HCT116 (cell line): Measurements from ENCODE around the gene MRPS33. TPM values are rescaled to one million over a fixed set of nuclear protein-coding genes. Genes with fewer than 3 reads are reported as not detected.

Experiments
- ATAC-seq: fragments of 200-7000 bp; cut with Tn5 transposase; 2 replicates; pipeline ENCODE4 v1.9.1; 2020; ENCODE audit warnings: mild to moderate bottlenecking, moderate library complexity
- BruUV-seq: library from RNA; stranded (reverse); fragments of 400-500 nt; replicated peaks from 2 replicates; lab custom pipeline; 2021; lab: Mats Ljungman, UMichigan
- CTCF ChIA-PET: fragments of 300-600 bp; sonication (Branson Sonifier 250); formaldehyde crosslinking; loops from one replicate; lab custom pipeline; 2021; ENCODE audit warnings: antibody characterized with exemption; lab: Charles Lee
- POLR2A ChIA-PET: fragments of 300-600, 350-600 bp; sonication (Branson Sonifier 250); formaldehyde crosslinking; loops from one replicate; lab custom pipeline; 2021; ENCODE audit warnings: antibody characterized with exemption; lab: Charles Lee
- RAD21 ChIA-PET, 2 experiments: fragments of 300-600 bp; sonication (Branson Sonifier 250); formaldehyde crosslinking; loops; one replicate each; lab custom pipeline; 2023; ENCODE audit warnings: low total read pairs in 2 of 2; ENCODE audit not compliant: uncharacterized antibody in 2 of 2, unreplicated experiment in 2 of 2, low non-redundant PET in 1 of 2; lab: Charles Lee
- DNase-seq: peaks from one replicate; pipeline ENCODE4 v3.0.0-alpha.2; 2010; ENCODE audit warnings: low read depth, low spot score
- H2AFZ ChIP-seq: fragments of 200-600 bp; shearing (Covaris generic), sonication (generic); 2 replicates; pipeline ENCODE4 v1.6.1; 2017; ENCODE audit warnings: low read depth, mixed run types, mixed read lengths, antibody characterized with exemption, low read length; ENCODE audit not compliant: poor library complexity, severe bottlenecking
- H3K27ac ChIP-seq: 2 replicates; pipeline ENCODE4 v1.5.1; 2012; ENCODE audit warnings: low read depth, low read length
- H3K27me3 ChIP-seq: fragments of 200-600 bp; sonication (generic); 2 replicates; pipeline ENCODE4 v1.6.1; 2016; ENCODE audit warnings: mixed run types, low read length, mixed read lengths; ENCODE audit not compliant: insufficient read depth
- H3K36me3 ChIP-seq, 2 experiments: fragments of 200-500 bp in 1 of 2; fragments of 200-600 bp in 1 of 2; sonication (Bioruptor generic) in 1 of 2; sonication (generic) in 1 of 2; 2 replicates each; pipeline versions ENCODE4 v1.5.1 to v1.6.1; 2014 to 2016; ENCODE audit warnings: low read length in 2 of 2, inconsistent platforms in 1 of 2, mixed read lengths in 1 of 2, mixed run types in 1 of 2; ENCODE audit not compliant: insufficient read depth in 2 of 2, control insufficient read depth in 1 of 2
- H3K4me1 ChIP-seq, 2 experiments: fragments of 200-600 bp in 1 of 2; sonication (generic) in 1 of 2; 2 replicates each; pipeline versions ENCODE4 v1.5.1 to v1.6.1; 2012 to 2017; ENCODE audit warnings: low read length in 2 of 2, inconsistent platforms in 1 of 2, mild to moderate bottlenecking in 1 of 2, mixed read lengths in 1 of 2, mixed run types in 1 of 2, moderate library complexity in 1 of 2; ENCODE audit not compliant: insufficient read depth in 2 of 2, control insufficient read depth in 1 of 2
- H3K4me2 ChIP-seq: fragments of 200-600 bp; sonication (generic); 2 replicates; pipeline ENCODE4 v1.6.1; 2017; ENCODE audit warnings: mixed run types, low read length, mixed read lengths
- H3K4me3 ChIP-seq, 2 experiments: fragments of 200-600 bp in 1 of 2; sonication (generic) in 1 of 2; replicated peaks in 1 of 2; 2 replicates each; pipeline ENCODE4 v1.5.1; 2011 to 2016; ENCODE audit warnings: low read length in 2 of 2, control low read depth in 1 of 2, low read depth in 1 of 2, mild to moderate bottlenecking in 1 of 2, mixed read lengths in 1 of 2, mixed run types in 1 of 2
- H3K79me2 ChIP-seq: fragments of 200-600 bp; sonication (generic); 2 replicates; pipeline ENCODE4 v1.6.1; 2017; ENCODE audit warnings: mild to moderate bottlenecking, mixed run types, low read length, moderate library complexity, mixed read lengths; ENCODE audit not compliant: insufficient read depth
- H3K9ac ChIP-seq: fragments of 200-600 bp; sonication (generic); 2 replicates; pipeline ENCODE4 v1.6.1; 2016; ENCODE audit warnings: low read length, mixed read lengths
- H3K9me2 ChIP-seq: fragments of 200-600 bp; sonication (generic), shearing (Covaris generic); 2 replicates; pipeline ENCODE4 v1.6.1; 2017; ENCODE audit warnings: mixed run types, mild to moderate bottlenecking, moderate library complexity; ENCODE audit not compliant: insufficient read depth
- H3K9me3 ChIP-seq, 2 experiments: fragments of 200-500 bp in 1 of 2; fragments of 200-600 bp in 1 of 2; sonication (Bioruptor generic) in 1 of 2; sonication (generic) in 1 of 2; 2 replicates each; pipeline ENCODE4 v1.6.1; 2014 to 2017; ENCODE audit warnings: low read length in 2 of 2, mixed read lengths in 2 of 2, inconsistent platforms in 1 of 2, low read depth in 1 of 2, mild to moderate bottlenecking in 1 of 2, mixed run types in 1 of 2, moderate library complexity in 1 of 2; ENCODE audit not compliant: control insufficient read depth in 1 of 2, insufficient read depth in 1 of 2
- H4K20me1 ChIP-seq: fragments of 200-600 bp; sonication (generic), shearing (Covaris generic); 2 replicates; pipeline ENCODE4 v1.6.1; 2017; ENCODE audit warnings: mixed run types, mild to moderate bottlenecking, moderate library complexity; ENCODE audit not compliant: insufficient read depth
- ATF3 ChIP-seq: IDR thresholded peaks from 2 replicates; pipeline ENCODE4 v1.6.1; 2012
- CEBPB ChIP-seq: IDR thresholded peaks from 2 replicates; pipeline ENCODE4 v1.6.1; 2012; ENCODE audit warnings: low read depth
- EGR1 ChIP-seq: IDR thresholded peaks from 2 replicates; pipeline ENCODE4 v1.6.1; 2012; ENCODE audit warnings: low read depth
- ELF1 ChIP-seq: IDR thresholded peaks from 2 replicates; pipeline ENCODE4 v1.6.1; 2012; ENCODE audit warnings: low read depth, borderline replicate concordance
- EZH2 ChIP-seq: fragments of 200-600 bp; sonication (generic); IDR thresholded peaks from 2 replicates; pipeline ENCODE4 v1.6.1; 2017; ENCODE audit warnings: antibody characterized with exemption, mixed run types
- MAX ChIP-seq: IDR thresholded peaks from 2 replicates; pipeline ENCODE4 v1.6.1; 2012
- POLR2A ChIP-seq: IDR thresholded peaks from 2 replicates; pipeline ENCODE4 v1.7.0; 2011; ENCODE audit warnings: borderline replicate concordance; ENCODE audit not compliant: insufficient read depth, insufficient read length; ENCODE audit errors: extremely low read depth
- RAD21 ChIP-seq: IDR thresholded peaks from 2 replicates; pipeline ENCODE4 v1.6.1; 2012; ENCODE audit warnings: low read depth, mild to moderate bottlenecking
- SIN3A ChIP-seq: IDR thresholded peaks from 2 replicates; pipeline ENCODE4 v1.6.1; 2012; ENCODE audit warnings: low read depth
- SRF ChIP-seq: IDR thresholded peaks from 2 replicates; pipeline ENCODE4 v1.6.1; 2012; ENCODE audit warnings: low read depth
- TCF7L2 ChIP-seq: IDR thresholded peaks from 2 replicates; pipeline ENCODE4 v1.7.0; 2011; ENCODE audit warnings: borderline replicate concordance, inconsistent platforms; ENCODE audit not compliant: insufficient read depth, insufficient read length; ENCODE audit errors: extremely low read depth
- YY1 ChIP-seq: IDR thresholded peaks from 2 replicates; pipeline ENCODE4 v1.6.1; 2011; ENCODE audit warnings: low read length, low read depth, moderate library complexity, mild to moderate bottlenecking; ENCODE audit not compliant: insufficient replicate concordance; ENCODE audit errors: extremely low read depth
- ZNF274 ChIP-seq: fragments of 200-500 bp; sonication (Bioruptor generic); IDR thresholded peaks from 2 replicates; pipeline ENCODE4 v1.6.1; 2014; ENCODE audit warnings: mild to moderate bottlenecking, low read depth, low read length, inconsistent platforms
- intact Hi-C: fragments of 100-400 bp; cut with micrococcal nuclease; formaldehyde crosslinking; loops from 2 replicates; pipeline ENCODE4 v1.10.0; 2022
- total RNA-seq: library from RNA; stranded (reverse); gene quantifications from one replicate; pipeline ENCODE4 v1.2.1, GENCODE V29; 2021; ENCODE audit not compliant: unreplicated experiment
- TF ChIP-seq, protein P1 (sequence below), 3 experiments: fragments of 200-600 bp in 1 of 3; sonication (generic) in 1 of 3; IDR thresholded peaks in 2 of 3; conservative IDR thresholded peaks in 1 of 3; 2 replicates each; pipeline ENCODE4 v1.5.1; 2012 to 2017; ENCODE audit warnings: low read depth in 2 of 3, low read length in 2 of 3, antibody characterized with exemption in 1 of 3, borderline replicate concordance in 1 of 3, control low read depth in 1 of 3, mild to moderate bottlenecking in 1 of 3, mixed read lengths in 1 of 3, mixed run types in 1 of 3, moderate library complexity in 1 of 3; ENCODE audit not compliant: insufficient read depth in 1 of 3
- TF ChIP-seq, protein P2 (sequence below): IDR thresholded peaks from 2 replicates; pipeline ENCODE4 v1.6.1; 2011; ENCODE audit warnings: mild to moderate bottlenecking, low read length, moderate library complexity; ENCODE audit not compliant: insufficient replicate concordance; ENCODE audit errors: extremely low read depth

The MRPS33 gene
- total RNA-seq, 1 experiment from 2014 or later, result 77.3 TPM

DNA sequence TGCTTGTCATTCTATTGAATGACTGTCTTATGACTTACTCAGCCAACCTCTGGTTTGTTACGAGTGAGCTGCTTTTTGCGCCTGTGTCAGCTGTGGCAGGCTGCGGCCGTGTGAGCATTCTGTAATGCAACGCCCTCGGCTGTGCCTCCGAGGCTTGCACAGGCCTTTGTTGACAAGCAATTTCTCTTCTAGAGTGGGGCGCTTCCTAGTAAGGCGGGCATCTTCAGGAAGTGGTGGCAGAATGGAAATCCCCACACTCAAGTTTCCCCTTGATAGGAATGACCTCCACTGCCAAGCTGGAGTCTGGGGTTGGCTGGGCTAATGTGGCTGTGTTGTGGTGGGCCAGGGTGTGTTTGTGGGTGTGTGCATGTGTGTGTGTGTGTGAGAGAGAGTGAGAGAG lies 38.9 kb upstream of the MRPS33 start:
- intact Hi-C loops, result no loop called here

DNA sequence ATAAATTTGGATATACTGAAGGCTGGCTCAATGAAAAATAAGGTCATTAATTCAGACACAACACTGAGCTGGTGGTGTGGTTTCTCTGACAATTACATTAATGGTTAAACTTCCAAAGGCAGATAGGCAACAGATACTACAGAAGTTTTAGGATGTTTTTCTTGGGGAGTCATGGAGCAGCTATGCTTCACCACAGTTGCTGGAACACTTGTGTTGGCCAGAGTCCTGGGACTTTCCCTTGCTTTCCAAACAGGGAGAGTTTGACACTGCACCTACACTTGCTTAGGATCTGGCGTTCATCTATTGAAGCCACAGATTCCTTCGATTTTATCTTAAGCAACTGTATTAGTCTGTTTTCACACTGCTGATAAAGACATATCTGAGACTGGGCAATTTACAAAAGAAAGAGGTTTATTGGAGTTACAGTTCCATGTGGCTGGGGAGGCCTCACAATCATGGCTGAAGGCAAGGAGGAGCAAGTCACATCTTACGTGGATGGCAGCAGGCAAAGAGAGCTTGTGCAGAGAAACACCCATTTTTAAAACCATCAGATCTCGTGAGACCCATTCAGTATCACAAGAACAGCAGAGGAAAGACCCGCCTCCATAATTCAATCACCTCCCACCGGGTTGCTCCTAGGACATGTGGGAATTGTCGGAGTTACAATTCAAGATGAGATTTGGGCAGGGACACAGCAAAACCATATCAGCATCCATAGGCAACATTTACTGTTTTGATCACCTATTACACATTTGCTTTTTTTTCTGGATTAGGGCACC lies 31.3 kb upstream of the MRPS33 start:
- Histone ChIP-seq H3K4me3 (no peak overlapping the region), H3K4me1 (no peaks in the 10 kb centered on the region), H3K9me3 (no peaks in the 10 kb centered on the region), H3K27me3 (peaks cover 3% of the 10 kb centered on the region; the same call in 1 of the 2 replicates), H3K79me2 (no peaks in the 10 kb centered on the region), H4K20me1 (no peaks in the 10 kb centered on the region), H3K9ac (no peak overlapping the region), H2AFZ (no peak overlapping the region), H3K27ac (no peak overlapping the region), H3K9me2 (no peaks in the 10 kb centered on the region), H3K36me3 (no peaks in the 10 kb centered on the region), H3K4me2 (no peak overlapping the region)
- intact Hi-C loops, result no loop called here
- ATAC-seq (no peak), DNase-seq (no peak)
- ChIA-PET RAD21 (no interaction called here), POLR2A (no interaction called here), CTCF (no interaction called here)
- BruUV-seq, result no TSS peak
- no peak for TF ChIP-seq MAX
- TF ChIP-seq TCF7L2, result no peak
- TF ChIP-seq, protein P1, sequence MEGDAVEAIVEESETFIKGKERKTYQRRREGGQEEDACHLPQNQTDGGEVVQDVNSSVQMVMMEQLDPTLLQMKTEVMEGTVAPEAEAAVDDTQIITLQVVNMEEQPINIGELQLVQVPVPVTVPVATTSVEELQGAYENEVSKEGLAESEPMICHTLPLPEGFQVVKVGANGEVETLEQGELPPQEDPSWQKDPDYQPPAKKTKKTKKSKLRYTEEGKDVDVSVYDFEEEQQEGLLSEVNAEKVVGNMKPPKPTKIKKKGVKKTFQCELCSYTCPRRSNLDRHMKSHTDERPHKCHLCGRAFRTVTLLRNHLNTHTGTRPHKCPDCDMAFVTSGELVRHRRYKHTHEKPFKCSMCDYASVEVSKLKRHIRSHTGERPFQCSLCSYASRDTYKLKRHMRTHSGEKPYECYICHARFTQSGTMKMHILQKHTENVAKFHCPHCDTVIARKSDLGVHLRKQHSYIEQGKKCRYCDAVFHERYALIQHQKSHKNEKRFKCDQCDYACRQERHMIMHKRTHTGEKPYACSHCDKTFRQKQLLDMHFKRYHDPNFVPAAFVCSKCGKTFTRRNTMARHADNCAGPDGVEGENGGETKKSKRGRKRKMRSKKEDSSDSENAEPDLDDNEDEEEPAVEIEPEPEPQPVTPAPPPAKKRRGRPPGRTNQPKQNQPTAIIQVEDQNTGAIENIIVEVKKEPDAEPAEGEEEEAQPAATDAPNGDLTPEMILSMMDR (IDR thresholded peaks at IDR 0.05 in 2 of 3, conservative IDR thresholded peaks at IDR 0.05 in 1 of 3; ENCODE audit: borderline replicate concordance in 1 of 3, insufficient read depth in 1 of 3, low read depth in 2 of 3, low read length in 2 of 3), result no peak
- no peak for TF ChIP-seq ATF3
- TF ChIP-seq SRF, result no peak
- no peak for TF ChIP-seq SIN3A
- no peak for TF ChIP-seq ELF1
- TF ChIP-seq CEBPB, result no peak
- TF ChIP-seq RAD21, result no peak
- no peak for TF ChIP-seq YY1
- no peak for TF ChIP-seq POLR2A
- TF ChIP-seq, protein P2, sequence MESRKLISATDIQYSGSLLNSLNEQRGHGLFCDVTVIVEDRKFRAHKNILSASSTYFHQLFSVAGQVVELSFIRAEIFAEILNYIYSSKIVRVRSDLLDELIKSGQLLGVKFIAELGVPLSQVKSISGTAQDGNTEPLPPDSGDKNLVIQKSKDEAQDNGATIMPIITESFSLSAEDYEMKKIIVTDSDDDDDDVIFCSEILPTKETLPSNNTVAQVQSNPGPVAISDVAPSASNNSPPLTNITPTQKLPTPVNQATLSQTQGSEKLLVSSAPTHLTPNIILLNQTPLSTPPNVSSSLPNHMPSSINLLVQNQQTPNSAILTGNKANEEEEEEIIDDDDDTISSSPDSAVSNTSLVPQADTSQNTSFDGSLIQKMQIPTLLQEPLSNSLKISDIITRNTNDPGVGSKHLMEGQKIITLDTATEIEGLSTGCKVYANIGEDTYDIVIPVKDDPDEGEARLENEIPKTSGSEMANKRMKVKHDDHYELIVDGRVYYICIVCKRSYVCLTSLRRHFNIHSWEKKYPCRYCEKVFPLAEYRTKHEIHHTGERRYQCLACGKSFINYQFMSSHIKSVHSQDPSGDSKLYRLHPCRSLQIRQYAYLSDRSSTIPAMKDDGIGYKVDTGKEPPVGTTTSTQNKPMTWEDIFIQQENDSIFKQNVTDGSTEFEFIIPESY, result no peak
- no peak for TF ChIP-seq ZNF274
- TF ChIP-seq EGR1, result no peak
- no peak for TF ChIP-seq EZH2

More for the DNA sequence above, 38.9 kb upstream of the MRPS33 start:
- RAD21 ChIA-PET, result no interaction called here
- Histone ChIP-seq H3K27me3 (no peaks in the 10 kb centered on the region; the same call in 1 of the 2 replicates), H3K4me1 (no peaks in the 10 kb centered on the region), H3K36me3 (no peaks in the 10 kb centered on the region), H4K20me1 (no peaks in the 10 kb centered on the region), H3K79me2 (no peaks in the 10 kb centered on the region), H3K4me2 (no peak overlapping the region), H3K9me2 (no peaks in the 10 kb centered on the region), H3K4me3 (no peak overlapping the region), H2AFZ (no peak overlapping the region), H3K9ac (no peak overlapping the region), H3K27ac (no peak overlapping the region), H3K9me3 (no peaks in the 10 kb centered on the region; a peak in 1 of 4 replicates)
- no peak for ATAC-seq
- CTCF ChIA-PET, result no interaction called here
- no peak for DNase-seq
- TF ChIP-seq ELF1 (no peak), YY1 (no peak)
- POLR2A ChIA-PET, result no interaction called here
- BruUV-seq, result no TSS peak
